OCI-LY3 (cell line): ENCODE results near the gene DTX3.

Source experiments
- EZH2phosphoT487 ChIP-seq: fragments of 200-600 bp; shearing (Covaris generic); IDR thresholded peaks from 2 replicates; pipeline ENCODE4 v1.6.1; 2018; ENCODE audit warnings: antibody characterized with exemption, mixed run types, low read depth
- TF ChIP-seq, protein P1 (sequence below): fragments of 200-600, 300-600 bp; sonication (generic); IDR thresholded peaks from 2 replicates; pipeline ENCODE4 v1.5.1; 2014; ENCODE audit warnings: antibody characterized with exemption, low read length, low read depth

DNA sequence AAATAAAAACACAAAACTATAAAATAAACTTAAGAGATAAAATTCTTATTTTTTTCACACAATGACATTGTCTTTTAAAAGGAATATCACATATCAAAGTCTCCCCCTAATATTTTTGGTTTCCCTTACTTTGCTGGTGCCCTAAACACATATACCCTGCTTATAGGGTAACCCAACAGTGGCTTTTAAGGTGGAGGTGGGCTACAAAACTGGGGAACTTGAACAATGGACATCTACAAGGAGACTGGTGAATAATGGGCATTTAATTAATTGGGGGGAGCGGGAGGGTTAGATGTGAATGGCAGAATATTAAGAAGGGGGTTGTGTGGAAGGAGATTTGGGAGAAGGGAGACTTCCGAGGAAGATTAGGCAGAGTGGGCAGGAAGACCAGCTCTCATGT, 18.8 kb downstream of the DTX3 start:
- TF ChIP-seq, protein P1, sequence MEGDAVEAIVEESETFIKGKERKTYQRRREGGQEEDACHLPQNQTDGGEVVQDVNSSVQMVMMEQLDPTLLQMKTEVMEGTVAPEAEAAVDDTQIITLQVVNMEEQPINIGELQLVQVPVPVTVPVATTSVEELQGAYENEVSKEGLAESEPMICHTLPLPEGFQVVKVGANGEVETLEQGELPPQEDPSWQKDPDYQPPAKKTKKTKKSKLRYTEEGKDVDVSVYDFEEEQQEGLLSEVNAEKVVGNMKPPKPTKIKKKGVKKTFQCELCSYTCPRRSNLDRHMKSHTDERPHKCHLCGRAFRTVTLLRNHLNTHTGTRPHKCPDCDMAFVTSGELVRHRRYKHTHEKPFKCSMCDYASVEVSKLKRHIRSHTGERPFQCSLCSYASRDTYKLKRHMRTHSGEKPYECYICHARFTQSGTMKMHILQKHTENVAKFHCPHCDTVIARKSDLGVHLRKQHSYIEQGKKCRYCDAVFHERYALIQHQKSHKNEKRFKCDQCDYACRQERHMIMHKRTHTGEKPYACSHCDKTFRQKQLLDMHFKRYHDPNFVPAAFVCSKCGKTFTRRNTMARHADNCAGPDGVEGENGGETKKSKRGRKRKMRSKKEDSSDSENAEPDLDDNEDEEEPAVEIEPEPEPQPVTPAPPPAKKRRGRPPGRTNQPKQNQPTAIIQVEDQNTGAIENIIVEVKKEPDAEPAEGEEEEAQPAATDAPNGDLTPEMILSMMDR = no peak
- TF ChIP-seq EZH2phosphoT487 = no peak
